ENCODE data around the gene CEP295NL.

The CEP295NL gene

DNA sequence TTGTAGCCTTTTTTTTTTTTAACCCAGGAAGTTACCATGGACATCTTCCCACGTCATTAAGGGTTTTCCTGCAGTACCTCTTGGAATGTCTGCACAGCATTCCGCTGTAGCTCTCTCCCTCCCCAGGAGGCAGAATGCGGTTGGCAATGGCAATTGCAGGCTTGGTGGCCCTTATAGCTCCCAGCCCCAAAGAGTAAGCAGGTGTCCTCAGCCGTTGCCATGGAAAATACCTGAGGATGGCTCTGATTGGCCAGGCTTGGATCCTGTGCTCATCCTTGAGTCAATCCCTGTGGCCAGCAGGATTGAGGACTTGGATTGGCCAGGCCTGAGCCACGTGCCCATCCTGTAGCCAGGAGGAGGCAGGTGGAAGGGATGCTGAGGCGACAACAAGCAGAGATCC lies 37.7 kb upstream of the CEP295NL start:
- Histone ChIP-seq H3K4me1 (ENCODE audit: low read length) (no peaks in the 10 kb centered on the region), H3K9ac (ENCODE audit: low read length) (no peak overlapping the region), H3K9me3 (replicated peaks; ENCODE audit: insufficient read depth, low read length) (no peaks in the 10 kb centered on the region), H3K36me3 (replicated peaks; ENCODE audit: insufficient read depth, low read length) (no peaks in the 10 kb centered on the region), H3K27ac (ENCODE audit: low read length) (no peak overlapping the region), H4K20me1 (ENCODE audit: insufficient read depth, low read length) (no peaks in the 10 kb centered on the region), H3K9me2 (replicated peaks; ENCODE audit: insufficient read depth, low read length) (no peaks in the 10 kb centered on the region), H3K79me2 (ENCODE audit: low read length) (no peaks in the 10 kb centered on the region), H3K4me2 (ENCODE audit: low read depth, low read length) (no peak overlapping the region), H3K27me3 (replicated peaks; ENCODE audit: insufficient read depth, low read length) (0 out of 2 replicates have a peak, but pooled peaks cover 4% of the 10 kb centered on the region), H3F3A (ENCODE audit: insufficient read depth, low read length) (no peaks in the 10 kb centered on the region), H3K4me3 (ENCODE audit: low read length) (no peak overlapping the region), H2AFZ (ENCODE audit: low read length) (no peak overlapping the region)
- TF ChIP-seq CTCF (IDR thresholded peaks at IDR 0.05; ENCODE audit: low read length) = no peak
- TF ChIP-seq EZH2 (optimal IDR thresholded peaks at IDR 0.05; ENCODE audit: low read depth, low read length) = no peak
- no peak for TF ChIP-seq EZH2phosphoT487 (IDR thresholded peaks at IDR 0.05; ENCODE audit: low read length)
- no peak for DNase-seq

- H4K20me1 ChIP-seq (ENCODE audit: insufficient read depth, low read length) = no peaks in the 10 kb centered on the region
- H3K79me2 ChIP-seq (ENCODE audit: low read length) = no peaks in the 10 kb centered on the region
Measured at GRCh38 chr17:78940258-78940657, 37.3 kb upstream of the CEP295NL start.

GRCh38 chr17:78939615-78940014 lies 36.6 kb upstream of the CEP295NL start:
- no peak overlapping the region for H3K4me2 ChIP-seq (ENCODE audit: low read depth, low read length)
- H3K79me2 ChIP-seq (ENCODE audit: low read length) = no peaks in the 10 kb centered on the region
- no peak overlapping the region for H3K9ac ChIP-seq (ENCODE audit: low read length)
- no peaks in the 10 kb centered on the region for H3K36me3 ChIP-seq (replicated peaks; ENCODE audit: insufficient read depth, low read length)
- H4K20me1 ChIP-seq (ENCODE audit: insufficient read depth, low read length) = no peaks in the 10 kb centered on the region
- no peak overlapping the region for H3K4me3 ChIP-seq (ENCODE audit: low read length)
- no peak for TF ChIP-seq EZH2 (optimal IDR thresholded peaks at IDR 0.05; ENCODE audit: low read depth, low read length)
- no peak for TF ChIP-seq EZH2phosphoT487 (IDR thresholded peaks at IDR 0.05; ENCODE audit: low read length)
- no peak for TF ChIP-seq CTCF (IDR thresholded peaks at IDR 0.05; ENCODE audit: low read length)
- peaks cover 4% of the 10 kb centered on the region for H3K4me1 ChIP-seq (ENCODE audit: low read length)
- H3K27me3 ChIP-seq (replicated peaks; ENCODE audit: insufficient read depth, low read length) = 0 out of 2 replicates have a peak, but pooled peaks cover 4% of the 10 kb centered on the region
- H3K9me3 ChIP-seq (replicated peaks; ENCODE audit: insufficient read depth, low read length) = no peaks in the 10 kb centered on the region
- H2AFZ ChIP-seq (ENCODE audit: low read length) = no peak overlapping the region
- no peak for DNase-seq
- H3K9me2 ChIP-seq (replicated peaks; ENCODE audit: insufficient read depth, low read length) = no peaks in the 10 kb centered on the region
- H3F3A ChIP-seq (ENCODE audit: insufficient read depth, low read length) = 0 out of 2 replicates have a peak, but pooled peaks cover 1% of the 10 kb centered on the region
- no peak overlapping the region for H3K27ac ChIP-seq (ENCODE audit: low read length)

More at GRCh38 chr17:78940258-78940657, 37.3 kb upstream of the CEP295NL start:
- Histone ChIP-seq H3K9me3 (replicated peaks; ENCODE audit: insufficient read depth, low read length) (no peaks in the 10 kb centered on the region), H3K4me3 (ENCODE audit: low read length) (no peak overlapping the region), H3K27me3 (replicated peaks; ENCODE audit: insufficient read depth, low read length) (0 out of 2 replicates have a peak, but pooled peaks cover 4% of the 10 kb centered on the region), H3K9ac (ENCODE audit: low read length) (no peak overlapping the region), H3K36me3 (replicated peaks; ENCODE audit: insufficient read depth, low read length) (no peaks in the 10 kb centered on the region), H3K4me1 (ENCODE audit: low read length) (no peaks in the 10 kb centered on the region), H3K27ac (ENCODE audit: low read length) (no peak overlapping the region), H2AFZ (ENCODE audit: low read length) (no peak overlapping the region), H3K4me2 (ENCODE audit: low read depth, low read length) (no peak overlapping the region), H3K9me2 (replicated peaks; ENCODE audit: insufficient read depth, low read length) (no peaks in the 10 kb centered on the region), H3F3A (ENCODE audit: insufficient read depth, low read length) (no peaks in the 10 kb centered on the region)
- no peak for DNase-seq
- TF ChIP-seq EZH2phosphoT487 (IDR thresholded peaks at IDR 0.05; ENCODE audit: low read length) = no peak

DNA sequence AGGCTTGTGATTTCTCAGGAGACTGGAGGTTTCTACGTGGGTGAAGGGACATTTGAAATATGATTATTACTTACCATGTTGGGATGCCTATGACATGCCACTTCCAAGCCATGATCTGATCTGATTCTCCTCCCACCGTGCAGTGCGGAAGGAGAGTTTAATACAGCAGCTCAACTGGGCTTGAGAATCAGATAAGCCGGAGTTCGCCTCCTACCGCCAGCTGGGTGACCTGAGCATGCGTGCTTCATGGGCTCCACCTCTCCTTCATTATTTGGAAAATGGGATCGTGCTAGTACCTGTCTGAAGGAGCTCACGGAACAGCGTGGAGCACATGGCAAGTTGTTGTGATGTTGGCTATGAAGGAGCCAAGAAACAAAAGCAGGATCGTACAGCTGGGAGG lies 34.6 kb upstream of the CEP295NL start:
- Histone ChIP-seq H3K27me3 (replicated peaks; ENCODE audit: insufficient read depth, low read length) (no peaks in the 10 kb centered on the region), H3K36me3 (replicated peaks; ENCODE audit: insufficient read depth, low read length) (no peaks in the 10 kb centered on the region), H3K4me2 (ENCODE audit: low read depth, low read length) (no peak overlapping the region), H3K9me2 (replicated peaks; ENCODE audit: insufficient read depth, low read length) (no peaks in the 10 kb centered on the region), H3F3A (ENCODE audit: insufficient read depth, low read length) (peaks cover 19% of the 10 kb centered on the region), H3K4me1 (ENCODE audit: low read length) (peaks cover 24% of the 10 kb centered on the region), H3K9me3 (replicated peaks; ENCODE audit: insufficient read depth, low read length) (no peaks in the 10 kb centered on the region), H2AFZ (ENCODE audit: low read length) (no peak overlapping the region), H3K27ac (ENCODE audit: low read length) (no peak overlapping the region), H3K9ac (ENCODE audit: low read length) (no peak overlapping the region), H4K20me1 (ENCODE audit: insufficient read depth, low read length) (no peaks in the 10 kb centered on the region), H3K4me3 (ENCODE audit: low read length) (no peak overlapping the region), H3K79me2 (ENCODE audit: low read length) (no peaks in the 10 kb centered on the region)
- no peak for TF ChIP-seq CTCF (IDR thresholded peaks at IDR 0.05; ENCODE audit: low read length)
- no peak for DNase-seq

Data from MM.1S (cell line).